WERI-Rb-1 (cell line): ENCODE results near the gene ZNF740.

ENCODE experiments used
- DNase-seq: peaks from one replicate; pipeline ENCODE4 v3.0.0-alpha.2; 2020
- H3K27ac ChIP-seq: fragments of 250-450 bp; sonication (Bioruptor Pico); 2 replicates; pipeline ENCODE4 v1.5.1; 2020; ENCODE audit warnings: mild to moderate bottlenecking, moderate library complexity
- H3K27me3 ChIP-seq: fragments of 250-450 bp; sonication (Bioruptor Pico); 2 replicates; pipeline ENCODE4 v1.5.1; 2021; ENCODE audit warnings: mild to moderate bottlenecking, low read depth, moderate library complexity; ENCODE audit not compliant: insufficient read depth, severe bottlenecking
- H3K36me3 ChIP-seq: fragments of 250-450 bp; sonication (Bioruptor Pico); 2 replicates; pipeline ENCODE4 v1.5.1; 2020; ENCODE audit warnings: mild to moderate bottlenecking, moderate library complexity
- H3K4me3 ChIP-seq: 2 replicates; pipeline ENCODE4 v1.5.1; 2011; ENCODE audit warnings: low read depth, mild to moderate bottlenecking, control low read depth, low read length
- H3K9me3 ChIP-seq: fragments of 250-450 bp; sonication (Bioruptor Pico); 2 replicates; pipeline ENCODE4 v1.5.1; 2021; ENCODE audit warnings: mild to moderate bottlenecking, moderate library complexity; ENCODE audit not compliant: severe bottlenecking
- CTCF ChIP-seq: IDR thresholded peaks from 2 replicates; pipeline ENCODE4 v1.5.1; 2011; ENCODE audit warnings: low read depth, mild to moderate bottlenecking, control low read depth, inconsistent platforms, low read length

The ZNF740 gene

DNA sequence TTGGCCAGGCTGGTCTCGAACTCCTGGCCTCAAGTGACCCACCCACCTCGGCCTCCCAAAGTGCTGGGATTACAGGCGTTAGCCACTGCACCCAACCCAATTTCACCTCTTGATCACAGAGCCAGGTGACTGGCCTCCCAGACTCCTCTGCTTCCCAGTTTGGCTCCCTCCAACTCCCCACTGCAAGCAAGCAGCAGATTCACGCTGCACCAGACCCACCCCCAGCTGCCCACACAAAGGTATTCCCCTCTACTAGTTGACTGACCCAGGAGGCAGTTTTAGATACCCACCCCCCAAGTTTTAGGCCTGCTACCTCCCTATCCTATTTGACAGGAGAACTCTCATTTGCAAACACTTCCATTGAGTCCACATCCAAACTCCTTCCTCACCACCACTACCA lies 46.3 kb downstream of the ZNF740 start:
- no peaks in the 10 kb centered on the region for H3K9me3 ChIP-seq
- DNase-seq: no peak
- H3K27ac ChIP-seq: no peak overlapping the region
- H3K4me3 ChIP-seq: no peak overlapping the region
- TF ChIP-seq CTCF: no peak
- H3K27me3 ChIP-seq: no peaks in the 10 kb centered on the region
- no peaks in the 10 kb centered on the region for H3K36me3 ChIP-seq

GRCh38 chr12:53227341-53227740 lies 46.8 kb downstream of the ZNF740 start:
- H3K27me3 ChIP-seq: no peaks in the 10 kb centered on the region
- no peaks in the 10 kb centered on the region for H3K9me3 ChIP-seq
- no peak for TF ChIP-seq CTCF
- H3K36me3 ChIP-seq: no peaks in the 10 kb centered on the region
- no peak for DNase-seq
- H3K4me3 ChIP-seq: no peak overlapping the region
- no peak overlapping the region for H3K27ac ChIP-seq

DNA sequence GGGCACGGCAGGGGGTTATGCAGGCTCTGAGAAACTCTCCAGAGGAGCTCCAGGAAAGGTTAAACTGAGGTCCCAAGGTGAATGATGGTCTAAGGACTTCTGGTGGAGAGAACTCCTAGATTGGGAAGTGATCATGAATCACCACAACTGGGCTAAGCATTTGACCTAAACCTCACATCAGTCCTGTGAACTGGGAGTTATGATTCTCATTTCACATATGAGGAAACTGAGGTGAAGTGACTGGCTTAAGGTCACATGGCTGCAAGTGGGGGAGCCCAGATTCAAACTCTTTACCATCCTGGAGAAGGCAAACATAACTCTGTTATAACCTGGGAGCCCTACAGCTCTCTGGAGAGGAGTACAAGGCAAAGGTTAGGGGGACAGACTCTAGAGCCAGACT lies 47.3 kb downstream of the ZNF740 start:
- H3K27ac ChIP-seq: no peak overlapping the region
- no peaks in the 10 kb centered on the region for H3K9me3 ChIP-seq
- H3K36me3 ChIP-seq: no peaks in the 10 kb centered on the region
- no peak for TF ChIP-seq CTCF
- H3K4me3 ChIP-seq: no peak overlapping the region
- no peak for DNase-seq
- no peaks in the 10 kb centered on the region for H3K27me3 ChIP-seq

DNA sequence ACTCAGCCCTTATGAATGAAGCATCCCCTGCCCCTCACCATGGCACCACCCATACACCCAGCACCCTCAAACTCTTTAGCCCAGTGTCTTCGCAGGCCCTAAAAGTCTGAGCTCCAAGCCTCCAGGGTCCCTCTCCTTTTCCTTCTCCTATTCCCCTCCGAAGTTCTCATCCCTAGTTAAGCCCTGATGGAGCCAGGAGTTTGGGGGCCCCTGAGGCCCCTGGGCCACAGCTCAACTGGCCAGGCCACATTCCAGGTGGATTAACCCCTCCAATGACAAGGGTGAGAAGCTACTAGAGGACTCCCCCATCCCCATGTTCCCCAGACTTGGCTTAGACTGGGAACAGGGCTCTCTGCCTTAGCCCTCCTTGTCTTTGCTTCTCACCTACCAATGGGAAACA lies 48.9 kb downstream of the ZNF740 start:
- H3K36me3 ChIP-seq: no peaks in the 10 kb centered on the region
- no peak overlapping the region for H3K27ac ChIP-seq
- H3K27me3 ChIP-seq: no peaks in the 10 kb centered on the region
- no peak overlapping the region for H3K4me3 ChIP-seq
- no peak for DNase-seq
- no peaks in the 10 kb centered on the region for H3K9me3 ChIP-seq
- no peak for TF ChIP-seq CTCF

DNA sequence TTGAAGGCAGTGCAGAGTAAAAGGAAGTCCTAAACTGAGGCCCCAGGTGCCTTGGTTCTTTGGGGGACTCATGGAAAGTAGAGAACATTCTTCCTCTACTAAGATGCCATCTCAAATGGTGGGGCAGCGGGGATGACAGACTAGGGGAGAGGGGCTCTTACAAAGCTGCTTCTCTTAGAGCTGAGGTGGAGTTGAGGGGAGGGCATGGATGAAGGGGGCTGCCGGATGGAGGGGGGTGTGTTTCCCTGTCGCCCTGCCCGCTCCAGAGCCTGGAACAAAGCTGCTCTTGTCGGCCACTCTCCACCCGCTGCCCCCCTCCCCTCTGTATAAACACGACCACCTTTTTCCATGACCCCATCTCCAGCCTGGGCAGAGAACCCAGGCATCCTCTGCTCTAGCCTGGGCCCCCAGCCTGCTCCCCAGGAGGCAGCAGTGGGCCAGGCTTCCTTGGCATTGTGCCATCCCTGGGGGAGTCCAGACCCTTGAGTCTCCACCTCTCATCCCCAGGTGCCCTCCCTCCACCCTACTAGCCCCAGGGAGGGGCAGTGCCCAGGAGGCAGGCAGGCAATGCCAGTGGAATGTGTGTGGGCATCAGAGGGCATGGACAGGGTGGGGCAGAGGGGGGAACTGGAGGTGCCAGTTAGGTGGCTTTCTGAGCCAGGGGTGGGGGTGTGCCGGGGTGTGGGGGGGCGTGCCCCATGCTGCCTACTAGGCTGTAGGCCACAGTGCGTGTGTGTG lies 49.8 kb downstream of the ZNF740 start:
- TF ChIP-seq CTCF: no peak
- Histone ChIP-seq H3K27ac (no peak overlapping the region), H3K27me3 (no peaks in the 10 kb centered on the region), H3K9me3 (no peaks in the 10 kb centered on the region), H3K4me3 (no peak overlapping the region), H3K36me3 (no peaks in the 10 kb centered on the region)
- no peak for DNase-seq

GRCh38 chr12:53231671-53231920 lies 51.1 kb downstream of the ZNF740 start:
- Histone ChIP-seq H3K27me3 (no peaks in the 10 kb centered on the region), H3K27ac (no peak overlapping the region), H3K36me3 (no peaks in the 10 kb centered on the region), H3K9me3 (no peaks in the 10 kb centered on the region), H3K4me3 (no peak overlapping the region)
- TF ChIP-seq CTCF: no peak
- DNase-seq: no peak
